NCI-H146 treated with DMSO at 0.1 percent for 48 hours (cell line): ENCODE data around the gene AKR1C2.
A peak's percentile ranks its signal among the peaks of the same experiment; 100 is the strongest.
"Not testable (repeated sequence)": the region's sequence is repeated elsewhere in the genome, so short reads cannot be mapped to it uniquely, and the experiment has no call there.

Experiments
- DNase-seq: peaks from one replicate; lab custom pipeline; 2025; ENCODE audit not compliant: unreplicated experiment; lab: John Stamatoyannopoulos, UW

Gene AKR1C2

DNA sequence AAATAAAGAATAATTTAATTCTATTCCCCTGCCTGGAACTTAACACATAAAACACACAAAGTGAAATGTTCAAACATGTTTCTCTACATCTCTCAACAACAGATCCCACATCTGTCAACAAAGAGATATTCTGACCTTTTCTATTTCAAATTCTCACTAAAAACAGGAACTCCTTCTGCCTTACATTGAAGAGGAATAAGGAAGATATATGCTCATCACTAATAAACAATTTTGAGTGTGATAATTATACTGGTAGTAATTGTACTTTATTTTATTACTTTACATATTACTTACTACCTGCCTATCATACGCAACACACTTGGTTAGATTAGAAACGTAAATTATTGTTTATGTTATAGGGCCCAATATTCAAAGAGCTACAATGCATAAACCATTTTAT is 13.4 kb downstream of the AKR1C2 start:
- no peak for DNase-seq

DNA sequence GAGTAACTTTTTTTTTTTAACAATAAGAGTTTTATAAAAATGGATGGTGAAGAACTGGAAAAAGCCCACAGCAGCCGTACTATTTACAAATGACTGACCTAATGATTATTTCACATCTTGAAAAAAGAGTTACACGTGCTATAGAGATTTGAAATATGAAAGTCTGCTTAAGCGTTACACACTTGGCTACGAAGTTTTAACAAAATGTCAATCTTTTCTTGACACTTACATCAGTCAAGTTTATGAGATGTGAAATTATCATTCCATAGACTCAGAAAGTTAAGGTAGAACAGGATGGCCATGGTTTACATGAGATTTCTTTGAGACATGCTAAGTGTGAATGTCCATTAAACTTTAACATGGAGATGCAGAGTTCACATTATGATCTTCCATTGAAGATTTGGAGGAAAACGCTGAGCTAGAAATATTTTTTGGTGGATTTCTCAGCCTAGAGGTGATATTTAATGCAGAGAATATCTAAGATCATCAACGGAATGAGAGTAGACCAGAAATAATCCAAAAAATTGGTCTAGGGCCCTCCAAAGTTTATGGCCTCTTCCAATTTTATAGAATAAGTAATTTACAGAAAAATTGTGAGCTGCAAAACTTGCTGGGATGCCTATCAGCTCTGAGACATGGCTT is 15.5 kb downstream of the AKR1C2 start:
- DNase-seq, result not testable (repeated sequence)

DNA sequence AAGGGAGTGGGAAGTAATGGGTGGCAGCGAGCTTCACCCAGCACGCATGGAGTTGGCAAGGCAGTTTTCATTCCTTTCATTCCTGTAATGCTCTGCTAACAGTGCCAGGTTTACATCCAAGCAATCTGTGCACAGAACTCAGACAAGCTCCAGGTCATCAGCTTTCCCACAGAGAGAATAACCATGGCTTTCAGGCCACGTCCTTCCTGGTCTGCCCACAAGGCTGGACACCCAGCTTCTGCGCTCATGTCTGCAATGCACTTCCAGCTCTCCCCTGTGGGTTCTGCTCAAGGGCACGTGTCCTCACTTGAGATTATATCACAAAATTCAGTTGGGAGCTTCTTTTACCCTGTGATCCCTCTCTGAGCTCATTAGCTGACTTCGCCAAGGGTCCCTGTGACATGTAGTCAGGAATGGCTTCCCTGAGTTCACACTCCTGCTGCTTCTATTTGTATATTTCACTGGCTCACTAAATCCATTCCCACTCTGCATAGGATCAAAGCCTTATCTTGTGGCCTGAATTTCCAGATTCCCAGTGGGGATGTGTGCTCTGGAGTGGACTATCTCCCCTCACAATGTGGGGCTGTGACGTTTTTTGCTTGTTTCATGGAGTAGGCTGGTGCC is 18.6 kb downstream of the AKR1C2 start:
- DNase-seq, result no peak

DNA sequence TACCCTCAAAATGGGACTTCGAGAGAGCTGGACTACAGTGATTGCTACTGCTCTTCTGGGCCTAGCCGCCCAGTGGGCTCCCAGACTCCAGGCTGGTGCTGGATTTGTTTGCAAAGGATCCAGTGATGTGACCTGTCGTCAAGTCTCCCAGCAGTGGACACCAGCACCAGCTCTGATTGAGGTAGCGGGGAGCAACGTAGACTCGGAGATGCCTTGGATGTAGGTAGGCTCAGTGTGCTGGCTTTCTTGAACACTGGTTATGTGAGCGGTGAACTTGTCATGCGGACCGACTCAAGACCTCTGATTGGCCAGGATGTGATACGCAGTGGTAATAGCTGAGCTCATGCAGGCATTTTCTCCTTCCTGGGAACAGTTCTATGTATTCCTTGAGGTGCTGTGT is 19.4 kb downstream of the AKR1C2 start:
- DNase-seq, result no peak

DNA sequence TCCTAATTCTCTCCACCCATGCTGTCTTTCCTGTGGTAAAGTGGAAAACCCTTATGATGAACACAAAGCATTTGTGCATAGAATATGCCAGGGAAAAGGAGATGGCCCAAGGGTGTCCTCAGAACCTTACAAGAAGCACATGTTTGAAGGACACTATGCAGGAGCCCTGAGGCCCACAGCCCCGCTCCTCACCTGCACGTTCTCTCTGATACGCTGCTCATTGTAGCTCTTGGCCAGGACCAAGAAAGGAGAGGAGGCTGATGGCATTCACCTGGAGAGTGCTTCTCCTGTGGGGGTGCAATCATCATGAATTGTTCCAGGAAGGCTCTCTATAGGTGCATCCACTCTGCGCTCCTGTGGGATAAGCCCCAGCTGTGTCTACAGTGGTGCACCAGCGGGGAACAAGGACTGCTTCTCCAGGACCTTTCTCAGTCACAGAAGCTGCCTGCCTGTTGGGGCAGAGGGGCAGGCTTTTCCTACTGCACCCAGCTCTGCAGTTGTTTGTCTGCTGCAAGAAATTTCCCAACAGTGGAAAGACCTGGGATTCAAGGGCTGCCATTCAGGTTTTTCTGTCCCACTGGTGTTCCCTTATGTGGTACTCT is 19.9 kb downstream of the AKR1C2 start:
- DNase-seq, result no peak

DNA sequence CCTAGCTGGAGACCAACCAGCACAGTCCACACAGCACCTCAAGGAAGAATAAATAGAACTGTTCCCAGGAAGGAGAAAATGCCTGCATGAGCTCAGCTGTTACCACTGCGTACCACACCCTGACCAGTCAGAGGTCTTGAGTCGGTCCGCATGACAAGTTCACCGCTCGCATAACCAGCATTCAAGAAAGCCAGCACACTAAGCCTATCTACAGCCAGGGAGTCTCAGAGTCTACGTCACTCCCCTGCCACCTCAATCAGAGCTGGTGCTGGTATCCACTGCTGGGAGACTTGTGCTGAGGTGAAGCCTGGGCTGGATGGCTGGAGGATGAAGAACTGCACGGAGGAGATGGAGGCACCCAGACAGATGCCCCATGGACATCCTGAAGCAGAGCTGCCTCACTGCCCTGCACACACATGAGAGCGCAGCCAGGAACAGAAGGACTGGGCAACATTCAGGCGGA is 20.9 kb downstream of the AKR1C2 start:
- DNase-seq, result no peak

DNA sequence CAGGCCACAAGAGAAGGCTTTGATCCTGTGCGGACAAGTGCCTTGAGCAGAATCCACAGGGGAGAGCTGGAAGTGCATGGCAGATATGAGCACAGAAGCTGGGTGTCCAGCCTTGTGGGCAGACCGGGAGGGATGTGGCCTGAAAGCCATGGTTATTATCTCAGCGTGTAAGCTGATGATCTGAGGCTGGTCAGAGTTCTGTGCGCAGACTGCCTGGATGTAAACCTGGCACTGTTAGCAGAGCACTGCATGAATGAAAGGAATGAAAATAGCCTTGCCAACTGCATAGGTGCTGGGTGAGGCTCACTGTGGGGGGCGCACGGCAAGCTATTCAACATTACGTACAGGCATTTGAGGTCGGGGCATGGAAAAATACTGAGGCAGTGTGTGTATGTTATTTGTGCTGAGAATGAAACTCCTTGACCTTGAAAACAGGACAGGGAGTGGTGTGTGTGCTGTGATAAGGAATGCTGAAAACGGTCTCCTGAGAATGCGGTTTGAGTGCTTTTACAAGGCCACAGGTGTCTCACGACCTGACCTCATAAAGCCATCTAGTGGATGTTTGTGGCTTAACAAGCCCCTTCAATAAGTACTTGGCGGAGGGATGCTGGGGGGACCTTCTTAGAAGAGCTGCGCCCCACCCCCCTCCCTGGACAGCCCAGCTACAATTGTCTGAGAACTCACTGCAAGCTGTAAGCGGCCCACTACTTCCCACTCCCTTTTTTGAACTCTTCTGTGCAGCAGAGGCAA is 21.8 kb downstream of the AKR1C2 start:
- DNase-seq, result peak; percentile 75

DNA sequence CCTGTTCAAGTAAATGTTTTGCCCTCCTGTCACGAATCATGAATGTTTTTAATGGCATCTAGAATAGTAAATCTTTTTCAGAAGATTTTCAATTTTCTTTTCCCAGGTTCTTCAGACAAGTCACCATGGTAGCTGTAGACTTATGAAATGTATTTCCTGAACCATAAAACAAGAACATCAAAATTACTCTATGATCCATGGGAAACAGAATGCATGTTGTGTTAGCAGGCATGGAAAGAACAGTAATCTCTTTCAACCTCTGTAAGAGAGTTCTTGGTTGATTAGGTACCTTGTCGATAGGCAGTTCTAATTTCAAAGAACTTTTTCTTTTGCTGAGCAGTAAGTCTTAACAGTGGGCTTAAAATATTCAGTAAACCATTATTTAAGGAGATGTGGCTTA is 22.9 kb downstream of the AKR1C2 start:
- DNase-seq, result no peak

DNA sequence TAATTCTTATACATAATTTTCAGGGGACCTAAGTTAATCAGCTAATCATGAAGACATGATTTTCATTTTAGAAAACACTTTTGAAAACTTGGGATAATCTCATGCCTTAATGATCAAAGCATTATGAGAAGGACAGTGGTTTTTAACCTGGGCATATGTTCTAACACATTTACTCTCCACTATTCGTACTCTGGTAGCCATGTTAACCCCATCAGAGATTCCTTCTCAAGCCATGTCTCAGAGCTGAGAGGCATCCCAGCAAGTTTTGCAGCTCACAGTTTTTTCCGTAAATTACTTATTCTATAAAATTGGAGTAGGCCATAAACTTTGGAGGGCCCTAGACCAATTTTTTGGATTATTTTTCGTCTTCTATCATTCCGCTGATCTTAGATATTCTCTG is 24.8 kb downstream of the AKR1C2 start:
- DNase-seq, result no peak

DNA sequence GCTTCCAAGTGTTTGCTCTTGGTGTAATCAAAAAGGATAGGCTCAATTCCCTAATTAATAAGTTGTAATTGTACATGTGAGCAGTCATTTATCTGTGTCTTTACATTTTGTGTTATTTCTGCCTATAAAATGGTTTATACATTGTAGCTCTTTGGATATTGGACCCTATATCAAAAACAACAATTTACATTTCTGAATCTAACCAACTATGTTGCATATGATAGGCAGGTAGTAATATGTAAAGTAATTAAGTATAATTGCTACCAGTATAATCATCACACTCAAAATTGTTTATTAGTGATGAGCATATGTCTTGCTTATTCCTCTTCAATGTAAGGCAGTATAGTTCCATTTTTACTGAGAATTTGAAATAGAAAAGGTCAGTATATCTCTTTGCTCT is 26.6 kb downstream of the AKR1C2 start:
- no peak for DNase-seq

DNA sequence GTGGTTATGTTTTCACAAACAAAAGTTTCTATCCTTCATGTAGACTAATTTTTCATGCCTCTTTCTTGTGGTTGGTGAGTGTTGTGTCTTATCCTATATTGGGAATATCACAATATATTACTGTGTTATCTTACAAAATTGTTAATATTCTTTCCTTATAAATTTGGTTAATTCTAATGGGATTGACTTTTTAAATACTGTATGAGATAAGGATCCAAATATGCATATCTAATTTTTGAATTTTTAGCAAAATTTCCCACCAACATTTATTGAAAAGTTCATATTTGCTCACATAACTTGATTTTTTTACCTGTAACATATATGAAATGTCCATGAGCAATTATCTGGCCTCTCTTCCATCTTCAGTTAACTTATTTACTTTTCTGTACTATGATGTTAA is 29.3 kb downstream of the AKR1C2 start:
- not testable (repeated sequence) for DNase-seq

DNA sequence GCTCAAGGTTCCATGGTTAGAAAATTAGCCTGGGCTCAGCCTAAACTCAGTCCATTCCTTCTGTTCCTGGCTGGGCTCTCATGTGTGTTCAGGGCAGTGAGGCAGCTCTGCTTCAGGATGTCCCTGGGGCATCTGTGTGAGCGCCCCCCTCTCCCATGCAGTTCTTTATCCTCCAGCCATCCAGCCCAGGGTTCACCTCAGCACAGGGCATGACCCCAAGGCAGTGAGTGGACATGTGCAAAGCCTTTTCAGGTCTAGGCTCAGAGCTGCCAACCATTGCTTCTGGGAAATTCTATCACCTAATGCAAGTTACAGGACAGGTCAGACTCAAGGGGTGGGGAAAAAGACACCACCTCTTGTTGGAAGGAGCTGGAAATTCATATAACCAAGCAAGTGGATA is 30.4 kb downstream of the AKR1C2 start:
- DNase-seq, result not testable (repeated sequence)

DNA sequence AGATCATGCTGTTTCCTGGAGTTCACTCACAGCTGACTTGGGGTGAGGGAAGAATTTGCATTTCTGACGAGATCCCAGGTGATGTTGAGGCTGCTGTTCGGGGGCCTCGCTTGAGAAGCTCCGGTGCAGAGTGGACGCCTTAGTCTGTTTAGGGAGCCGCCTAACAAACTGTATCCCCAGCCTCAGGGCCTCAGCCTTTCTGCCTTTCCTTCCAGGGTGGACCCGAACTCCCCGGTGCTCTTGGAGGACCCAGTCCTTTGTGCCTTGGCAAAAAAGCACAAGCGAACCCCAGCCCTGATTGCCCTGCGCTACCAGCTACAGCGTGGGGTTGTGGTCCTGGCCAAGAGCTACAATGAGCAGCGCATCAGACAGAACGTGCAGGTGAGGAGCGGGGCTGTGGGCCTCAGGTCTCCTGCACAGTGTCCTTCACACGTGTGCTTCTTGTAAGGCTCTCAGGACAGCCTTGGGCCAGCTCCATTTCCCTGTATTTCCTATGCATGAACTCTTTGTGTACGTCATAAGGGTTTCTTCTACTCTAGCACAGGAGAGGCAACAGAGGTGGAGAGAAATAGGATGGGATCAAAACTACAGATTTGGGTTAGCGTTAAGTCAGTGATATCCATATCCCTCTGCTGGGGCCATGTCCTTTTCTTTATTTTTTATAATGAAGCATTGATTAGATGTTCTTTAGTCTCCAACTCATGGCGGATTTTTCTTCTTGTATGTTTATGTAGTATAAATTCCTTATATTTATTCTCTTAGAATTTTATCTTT is 31.1 kb downstream of the AKR1C2 start:
- DNase-seq, result not testable (repeated sequence)

DNA sequence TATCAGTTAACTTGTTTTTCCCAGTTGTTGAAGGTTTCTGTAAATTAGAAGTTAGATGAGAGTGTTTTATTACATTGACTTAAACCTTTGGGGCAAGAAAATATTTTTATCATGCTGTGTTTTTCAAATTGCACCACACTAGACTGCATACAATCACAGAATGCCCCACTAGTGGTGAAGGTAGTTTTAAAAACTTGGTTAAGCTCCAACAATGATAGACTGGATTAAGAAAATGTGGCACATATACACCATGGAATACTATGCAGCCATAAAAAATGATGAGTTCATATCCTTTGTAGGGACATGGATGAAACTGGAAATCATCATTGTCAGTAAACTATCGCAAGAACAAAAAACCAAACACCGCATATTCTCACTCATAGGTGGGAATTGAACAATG is 33.3 kb downstream of the AKR1C2 start:
- not testable (repeated sequence) for DNase-seq

DNA sequence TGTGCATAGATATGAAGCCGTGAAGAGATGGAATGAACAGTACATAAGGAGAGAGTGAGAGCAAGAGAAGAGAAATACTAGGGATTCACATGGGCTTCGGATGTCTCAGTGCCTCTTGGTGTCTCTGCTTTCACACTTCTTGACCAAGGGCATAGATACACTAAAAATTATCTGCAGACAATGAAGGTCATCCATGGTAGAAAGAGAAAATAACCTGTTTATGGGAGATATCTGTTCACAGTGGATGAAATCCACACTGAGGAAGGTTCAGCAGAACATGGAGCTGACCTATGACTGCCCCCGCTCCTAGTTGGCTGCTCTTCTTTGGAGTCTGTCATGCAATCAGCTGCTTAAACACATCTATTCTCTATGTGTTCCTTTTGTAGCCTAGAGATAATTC is 34.4 kb downstream of the AKR1C2 start:
- DNase-seq, result not testable (repeated sequence)

DNA sequence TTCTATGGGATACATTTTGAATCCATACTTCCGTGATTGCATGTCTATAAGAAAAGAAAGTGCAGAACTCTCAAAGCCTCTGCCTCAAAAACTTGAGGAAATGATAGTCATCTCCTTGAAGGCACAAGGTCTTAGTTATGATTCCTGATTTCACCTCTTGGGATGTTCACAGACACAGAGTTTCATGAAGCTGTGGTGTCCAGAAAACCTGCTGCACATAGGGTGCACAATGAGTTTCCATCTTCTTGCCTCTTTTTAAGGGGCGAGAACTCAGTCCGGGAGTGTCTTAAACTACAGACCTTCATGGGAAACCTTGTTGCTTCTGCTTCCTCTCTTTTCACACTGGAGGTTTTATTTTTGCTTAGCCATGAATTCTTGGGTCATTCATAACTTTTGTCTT is 36.5 kb downstream of the AKR1C2 start:
- not testable (repeated sequence) for DNase-seq

DNA sequence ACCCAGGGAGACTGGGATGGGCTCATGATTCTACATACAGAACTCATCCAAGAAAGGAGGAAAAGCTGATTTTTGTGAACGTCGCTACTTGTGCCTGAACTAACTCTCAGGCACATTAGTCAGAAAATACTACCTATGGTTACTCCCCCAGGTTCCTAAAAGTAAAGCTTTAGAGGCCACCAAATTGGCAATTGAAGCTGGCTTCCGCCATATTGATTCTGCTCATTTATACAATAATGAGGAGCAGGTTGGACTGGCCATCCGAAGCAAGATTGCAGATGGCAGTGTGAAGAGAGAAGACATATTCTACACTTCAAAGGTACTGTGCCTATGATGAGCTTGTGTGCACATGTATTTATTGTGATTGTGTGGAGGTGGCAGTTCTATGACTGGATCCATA is 37.9 kb downstream of the AKR1C2 start:
- not testable (repeated sequence) for DNase-seq

DNA sequence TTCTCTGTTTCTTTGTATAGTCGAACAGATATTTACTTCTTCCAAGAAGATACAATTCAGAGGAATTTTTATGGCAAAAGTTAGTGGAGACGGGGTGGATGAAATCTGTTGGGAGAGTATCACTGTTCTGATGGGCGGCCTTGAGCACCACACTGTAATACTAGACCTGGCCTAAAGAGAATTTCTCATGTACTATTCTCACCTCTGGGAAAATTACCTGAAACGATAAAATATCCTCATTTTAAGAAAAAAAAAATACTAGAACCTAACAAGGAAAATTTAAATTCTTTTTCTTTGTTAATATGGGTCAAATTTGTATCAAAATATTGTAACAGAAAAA is 39.9 kb downstream of the AKR1C2 start:
- not testable (repeated sequence) for DNase-seq

DNA sequence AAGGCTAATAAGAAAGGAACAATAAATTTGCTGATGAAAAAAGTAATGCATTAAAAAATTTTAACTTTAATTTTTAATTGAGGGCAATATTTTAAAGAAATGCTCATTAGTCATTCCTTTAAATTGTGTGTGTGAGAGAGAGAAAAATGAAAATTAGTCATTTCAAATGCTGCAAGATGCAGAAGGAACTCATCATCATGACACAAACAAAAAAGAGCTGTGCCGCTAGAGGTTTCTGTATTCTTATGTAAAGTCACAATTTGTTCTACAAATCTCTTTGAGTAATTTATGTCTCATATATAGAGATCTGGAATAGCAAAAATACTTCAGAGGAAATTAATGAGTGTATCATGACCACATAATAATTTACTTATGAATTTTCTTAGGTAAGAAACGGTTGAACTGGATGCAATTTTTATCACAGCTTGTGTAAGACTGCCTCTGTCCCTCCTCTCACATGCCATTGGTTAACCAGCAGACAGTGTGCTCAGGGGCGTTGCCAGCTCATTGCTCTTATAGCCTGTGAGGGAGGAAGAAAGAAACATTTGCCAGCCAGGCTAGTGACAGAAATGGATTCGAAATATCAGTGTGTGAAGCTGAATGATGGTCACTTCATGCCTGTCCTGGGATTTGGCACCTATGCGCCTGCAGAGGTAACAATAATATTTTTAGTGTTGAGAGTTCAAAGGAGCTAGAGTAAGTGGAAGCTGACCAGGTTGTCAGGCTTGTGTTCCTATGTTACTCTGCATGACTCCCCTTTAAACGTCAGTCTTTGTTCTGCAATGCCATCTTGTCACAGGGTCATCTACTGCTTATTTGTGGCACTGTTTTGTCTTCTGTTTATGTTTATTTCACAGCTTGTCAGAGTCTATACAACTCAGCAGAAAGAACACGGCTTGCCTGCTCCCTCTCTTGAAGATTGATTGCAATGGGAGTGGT is 40.5 kb downstream of the AKR1C2 start, which contains the start of gene AKR1C1:
AKR1C1 (plus strand) TSS at position 540 of the 939 bp plus-strand sequence; CDS start at position 570, 30 bp downstream.
- DNase-seq, result not testable (repeated sequence)

DNA sequence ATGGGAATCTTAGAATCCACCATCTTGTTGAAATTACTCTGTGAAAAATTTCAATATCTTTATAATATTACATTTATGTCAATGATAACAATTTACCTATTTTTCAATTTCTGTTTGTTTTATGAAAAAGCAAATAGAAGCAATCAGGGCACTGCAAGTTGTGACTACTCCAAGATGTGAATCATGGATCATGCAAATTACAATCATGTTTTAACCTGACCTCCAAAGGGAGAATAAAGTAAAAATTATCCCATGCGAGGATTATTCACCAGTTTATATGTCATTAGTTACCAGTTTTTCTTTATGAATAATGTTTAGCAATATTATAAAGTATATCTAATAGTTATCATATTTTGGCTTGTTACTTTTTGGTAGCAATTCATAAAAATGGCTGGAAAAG is 41.3 kb downstream of the AKR1C2 start:
- DNase-seq, result not testable (repeated sequence)
